Gastroesophageal sphincter (tissue), 4 donors: ENCODE results near the gene FGF1. TPM values are rescaled to one million over a fixed set of nuclear protein-coding genes. Genes with fewer than 3 reads are reported as not detected.
"Not testable (repeated sequence)": the region's sequence is repeated elsewhere in the genome, so short reads cannot be mapped to it uniquely, and the experiment has no call there.

Source experiments
- ATAC-seq: fragments of 150-250 bp; one replicate; pipeline ENCODE4 v1.9.1; 2016; ENCODE audit warnings: mild to moderate bottlenecking, moderate library complexity
- H3K27ac ChIP-seq, 4 donors: fragments of 200-600 bp; sonication (generic) in 3 of 4; 1 replicate in 3 of 4; 2 replicates in 1 of 4; pipeline ENCODE4 v1.5.1; 2016 to 2019
- H3K27me3 ChIP-seq: fragments of 200-600 bp; sonication (generic); one replicate; pipeline ENCODE4 v1.5.1; 2019
- H3K36me3 ChIP-seq, 2 donors: fragments of 200-600 bp; sonication (generic); one replicate each; pipeline ENCODE4 v1.5.1; 2019; ENCODE audit warnings: control low read depth in 1 of 2
- H3K4me1 ChIP-seq, 3 donors: fragments of 200-600 bp; sonication (generic); 1 replicate in 2 of 3; 2 replicates in 1 of 3; pipeline ENCODE4 v1.5.1; 2016 to 2019; ENCODE audit warnings: control low read depth in 2 of 3
- H3K4me3 ChIP-seq, 2 donors: fragments of 200-600 bp; sonication (generic); one replicate each; pipeline ENCODE4 v1.5.1; 2019; ENCODE audit warnings: mild to moderate bottlenecking in 1 of 2, moderate library complexity in 1 of 2
- H3K9me3 ChIP-seq, 3 donors: fragments of 200-600 bp; sonication (generic); one replicate each; pipeline ENCODE4 v1.5.1; 2017 to 2019; ENCODE audit warnings: control low read depth in 2 of 3
- EP300 ChIP-seq: sonication (generic); formaldehyde crosslinking; IDR thresholded peaks from one replicate; pipeline ENCODE4 v1.6.1; 2017; ENCODE audit warnings: antibody characterized with exemption, mild to moderate bottlenecking
- POLR2A ChIP-seq, 2 donors: fragments of 450-650 bp; IDR thresholded peaks; one replicate each; pipeline ENCODE4 v1.6.1; 2017; ENCODE audit warnings: antibody characterized with exemption in 2 of 2, mild to moderate bottlenecking in 2 of 2, moderate library complexity in 1 of 2
- POLR2AphosphoS5 ChIP-seq: sonication (generic); formaldehyde crosslinking; IDR thresholded peaks from one replicate; pipeline ENCODE4 v1.6.1; 2017; ENCODE audit warnings: antibody characterized with exemption
- WGBS, 2 donors: methylation state at CpG; one replicate each; pipeline ENCODE4 v1.1.5; 2018; ENCODE audit warnings: low coverage in 1 of 2; 5-methylcytosine and 5-hydroxymethylcytosine counted together
- total RNA-seq, 4 donors: library from RNA; depleted of rRNA; stranded (reverse); fragments of >200 nt; gene quantifications; one replicate each; pipeline ENCODE4 v1.1.0, GENCODE V29; 2016
- TF ChIP-seq, protein P1 (sequence below), 4 experiments: fragments of 200-600 bp in 2 of 4; fragments of 450-650 bp in 2 of 4; sonication (generic) in 1 of 4; IDR thresholded peaks; one replicate each; pipeline ENCODE4 v1.5.1; 2017 to 2019; ENCODE audit warnings: antibody characterized with exemption in 4 of 4, mild to moderate bottlenecking in 2 of 4, moderate library complexity in 2 of 4

FGF1 gene
- total RNA-seq, 4 donors from 2014 or later: 0.16 to 4.2 (median 2.9) TPM

DNA sequence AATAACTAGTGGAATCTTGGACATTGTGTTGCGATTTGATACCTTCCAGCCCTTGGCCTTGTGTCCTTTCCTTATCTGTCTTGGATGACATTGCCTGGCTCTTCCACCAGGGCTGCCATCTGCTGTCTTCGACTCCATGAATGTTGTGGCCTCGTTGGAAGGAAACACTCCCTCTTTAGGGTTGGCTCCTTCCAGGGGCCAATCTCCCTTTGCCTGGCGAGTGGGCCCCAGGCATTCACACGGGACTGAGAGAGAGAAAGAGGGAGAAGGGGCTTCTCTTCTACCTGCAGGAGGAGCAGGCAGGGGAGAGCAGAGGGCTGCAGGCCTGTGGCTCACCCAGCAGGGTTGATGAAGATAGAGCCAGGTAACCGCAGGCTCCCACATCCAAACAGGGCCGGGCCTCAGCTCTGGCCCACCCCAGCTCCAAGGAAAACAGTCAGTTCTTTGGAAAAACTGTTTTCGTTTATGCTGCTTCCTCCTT is 31.3 kb downstream of the FGF1 start:
- Histone ChIP-seq H3K36me3 (no peaks in the 10 kb centered on the region), H3K27ac (peak overlapping the region in 3 of 4 donors; percentile 22 to 53 (median 45)), H3K27me3 (no peaks in the 10 kb centered on the region), H3K4me1 (peaks cover 0 to 17% (median 0%) of the 10 kb centered on the region in 3 donors), H3K4me3 (no peak overlapping the region), H3K9me3 (no peaks in the 10 kb centered on the region)
- no peak for TF ChIP-seq EP300
- TF ChIP-seq POLR2AphosphoS5: no peak
- TF ChIP-seq, protein P1, sequence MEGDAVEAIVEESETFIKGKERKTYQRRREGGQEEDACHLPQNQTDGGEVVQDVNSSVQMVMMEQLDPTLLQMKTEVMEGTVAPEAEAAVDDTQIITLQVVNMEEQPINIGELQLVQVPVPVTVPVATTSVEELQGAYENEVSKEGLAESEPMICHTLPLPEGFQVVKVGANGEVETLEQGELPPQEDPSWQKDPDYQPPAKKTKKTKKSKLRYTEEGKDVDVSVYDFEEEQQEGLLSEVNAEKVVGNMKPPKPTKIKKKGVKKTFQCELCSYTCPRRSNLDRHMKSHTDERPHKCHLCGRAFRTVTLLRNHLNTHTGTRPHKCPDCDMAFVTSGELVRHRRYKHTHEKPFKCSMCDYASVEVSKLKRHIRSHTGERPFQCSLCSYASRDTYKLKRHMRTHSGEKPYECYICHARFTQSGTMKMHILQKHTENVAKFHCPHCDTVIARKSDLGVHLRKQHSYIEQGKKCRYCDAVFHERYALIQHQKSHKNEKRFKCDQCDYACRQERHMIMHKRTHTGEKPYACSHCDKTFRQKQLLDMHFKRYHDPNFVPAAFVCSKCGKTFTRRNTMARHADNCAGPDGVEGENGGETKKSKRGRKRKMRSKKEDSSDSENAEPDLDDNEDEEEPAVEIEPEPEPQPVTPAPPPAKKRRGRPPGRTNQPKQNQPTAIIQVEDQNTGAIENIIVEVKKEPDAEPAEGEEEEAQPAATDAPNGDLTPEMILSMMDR (IDR thresholded peaks at IDR 0.05): no peak
- no peak for TF ChIP-seq POLR2A (IDR thresholded peaks at IDR 0.05)
- ATAC-seq: no peak
- WGBS, 2 donors: 69 to 81% methylated on average over 3 to 4 of the region's 8 CpGs

- no peak for ATAC-seq
These were observed 32.6 kb downstream of the FGF1 start for GRCh38 chr5:142653321-142653720.

DNA sequence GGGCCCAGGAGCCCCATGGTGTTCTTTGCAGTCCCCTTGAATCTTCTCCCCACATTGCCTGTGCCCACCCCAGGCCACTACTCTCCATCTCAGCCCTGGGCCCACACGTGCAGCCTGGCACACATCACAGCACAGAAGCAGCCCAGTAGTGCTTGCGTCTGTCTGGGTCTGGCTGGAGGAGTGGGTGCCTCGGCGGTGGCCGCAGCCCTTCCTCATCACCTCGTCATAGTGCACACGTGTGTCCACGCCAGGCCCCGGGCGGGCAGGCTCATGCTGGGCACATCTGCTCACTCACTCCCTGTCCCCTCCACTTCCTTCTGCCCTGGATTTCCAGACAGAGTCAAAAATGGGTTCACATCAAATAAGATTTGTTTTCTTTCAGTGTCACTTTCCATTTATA is 33.3 kb downstream of the FGF1 start:
- H3K4me3 ChIP-seq: no peak overlapping the region
- no peak for ATAC-seq
- 73 to 98% methylated on average over 6 to 9 of the region's 10 CpGs for WGBS, 2 donors

More at GRCh38 chr5:142653321-142653720, 32.6 kb downstream of the FGF1 start:
- Histone ChIP-seq H3K36me3 (no peaks in the 10 kb centered on the region), H3K27me3 (no peaks in the 10 kb centered on the region), H3K27ac (no peak overlapping the region), H3K4me1 (peaks cover 0 to 17% (median 0%) of the 10 kb centered on the region in 3 donors), H3K4me3 (no peak overlapping the region), H3K9me3 (no peaks in the 10 kb centered on the region)
- TF ChIP-seq, protein P1 (IDR thresholded peaks at IDR 0.05): no peak
- TF ChIP-seq POLR2A (IDR thresholded peaks at IDR 0.05) (no peak), EP300 (no peak), POLR2AphosphoS5 (no peak)
- WGBS, 2 donors: 96 to 97% methylated on average over 7 of the region's 7 CpGs

DNA sequence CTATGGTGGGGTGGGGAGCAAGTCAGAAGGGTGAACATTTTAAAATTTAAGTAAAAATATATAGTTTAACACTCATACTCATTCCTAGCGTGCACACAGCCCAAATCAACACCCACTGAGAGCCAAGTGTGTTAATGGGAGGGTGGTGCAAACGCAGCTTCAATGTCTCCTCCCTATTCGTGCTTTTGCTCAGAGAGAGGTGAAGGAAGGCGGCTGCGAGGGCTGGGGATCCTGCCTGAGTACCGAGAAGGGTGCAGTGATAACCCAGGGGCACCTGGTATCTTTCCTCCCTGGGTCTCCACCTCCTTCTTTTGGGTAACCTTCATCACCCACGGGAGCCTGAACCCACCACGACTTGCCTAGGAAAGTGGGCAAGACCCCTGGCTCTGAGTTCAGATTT is 35.0 kb downstream of the FGF1 start:
- no peaks in the 10 kb centered on the region for H3K27me3 ChIP-seq
- no peak overlapping the region for H3K27ac ChIP-seq
- TF ChIP-seq POLR2AphosphoS5 (no peak), POLR2A (IDR thresholded peaks at IDR 0.05) (no peak), EP300 (no peak)
- TF ChIP-seq, protein P1 (IDR thresholded peaks at IDR 0.05): no peak
- H3K36me3 ChIP-seq: no peaks in the 10 kb centered on the region
- H3K4me3 ChIP-seq: no peak overlapping the region
- no peak for ATAC-seq
- H3K9me3 ChIP-seq: no peaks in the 10 kb centered on the region
- peaks cover 0 to 14% (median 0%) of the 10 kb centered on the region in 3 donors for H3K4me1 ChIP-seq
- WGBS, 2 donors: 90 to 95% methylated on average over 6 to 8 of the region's 8 CpGs

More for the DNA sequence above, 33.3 kb downstream of the FGF1 start:
- Histone ChIP-seq H3K27ac (no peak overlapping the region), H3K9me3 (no peaks in the 10 kb centered on the region), H3K27me3 (no peaks in the 10 kb centered on the region), H3K4me1 (peaks cover 0 to 17% (median 0%) of the 10 kb centered on the region in 3 donors), H3K36me3 (no peaks in the 10 kb centered on the region)
- no peak for TF ChIP-seq POLR2AphosphoS5
- no peak for TF ChIP-seq EP300
- TF ChIP-seq, protein P1 (IDR thresholded peaks at IDR 0.05): no peak
- TF ChIP-seq POLR2A (IDR thresholded peaks at IDR 0.05): no peak

DNA sequence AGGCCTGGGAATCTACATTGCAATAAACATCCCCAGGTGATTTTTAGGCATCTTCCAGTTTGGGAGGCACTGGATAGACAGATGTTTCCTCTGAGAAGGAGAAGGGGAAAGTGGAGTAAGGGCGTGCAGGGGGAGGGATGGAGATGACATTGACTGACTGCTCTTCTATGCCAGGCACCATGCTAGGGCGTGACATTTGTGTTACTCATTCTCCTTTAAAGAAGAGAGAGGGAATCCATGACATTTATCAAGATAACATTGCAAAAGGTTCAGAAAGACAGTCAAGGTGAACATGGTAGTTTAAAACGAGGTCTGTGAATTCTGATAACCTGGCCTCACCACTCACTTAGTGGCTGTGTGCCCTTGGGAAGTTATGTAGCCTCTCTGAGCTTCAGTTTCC is 35.8 kb downstream of the FGF1 start:
- no peak overlapping the region for H3K27ac ChIP-seq
- no peak for ATAC-seq
- 83 to 89% methylated on average over 2 to 3 of the region's 3 CpGs for WGBS, 2 donors
- H3K4me1 ChIP-seq: peaks cover 0 to 11% (median 5%) of the 10 kb centered on the region in 3 donors
- H3K27me3 ChIP-seq: no peaks in the 10 kb centered on the region
- no peak overlapping the region for H3K4me3 ChIP-seq
- no peak for TF ChIP-seq POLR2A (IDR thresholded peaks at IDR 0.05)
- no peak for TF ChIP-seq EP300
- no peak for TF ChIP-seq POLR2AphosphoS5
- TF ChIP-seq, protein P1 (IDR thresholded peaks at IDR 0.05): no peak
- no peaks in the 10 kb centered on the region for H3K36me3 ChIP-seq
- no peaks in the 10 kb centered on the region for H3K9me3 ChIP-seq

DNA sequence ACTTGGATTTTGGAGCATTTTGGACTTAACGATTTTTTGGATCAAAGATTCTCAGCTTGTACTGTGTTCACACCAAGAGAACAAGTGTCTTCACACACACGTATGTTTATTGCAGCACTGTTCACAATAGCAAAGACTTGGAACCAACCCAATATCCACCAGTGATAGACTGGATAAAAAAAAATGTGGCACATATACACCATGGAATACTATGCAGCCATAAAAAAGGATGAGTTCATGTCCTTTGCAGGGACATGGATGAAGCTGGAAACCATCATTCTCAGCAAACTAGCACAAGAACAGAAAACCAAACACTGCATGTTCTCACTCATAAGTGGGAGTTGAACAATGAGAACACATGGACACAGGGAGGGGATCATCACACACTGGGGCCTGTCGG is 37.8 kb downstream of the FGF1 start:
- ATAC-seq, H3K9me3 ChIP-seq, H3K27ac ChIP-seq, H3K36me3 ChIP-seq, H3K4me3 ChIP-seq, H3K27me3 ChIP-seq: not testable (repeated sequence)
- 91 to 94% methylated on average over 2 of the region's 3 CpGs for WGBS, 2 donors
- peaks cover 0 to 12% (median 12%) of the 10 kb centered on the region in 3 donors for H3K4me1 ChIP-seq
